ENCODE results near the gene PTDSS2.

PTDSS2 gene

DNA sequence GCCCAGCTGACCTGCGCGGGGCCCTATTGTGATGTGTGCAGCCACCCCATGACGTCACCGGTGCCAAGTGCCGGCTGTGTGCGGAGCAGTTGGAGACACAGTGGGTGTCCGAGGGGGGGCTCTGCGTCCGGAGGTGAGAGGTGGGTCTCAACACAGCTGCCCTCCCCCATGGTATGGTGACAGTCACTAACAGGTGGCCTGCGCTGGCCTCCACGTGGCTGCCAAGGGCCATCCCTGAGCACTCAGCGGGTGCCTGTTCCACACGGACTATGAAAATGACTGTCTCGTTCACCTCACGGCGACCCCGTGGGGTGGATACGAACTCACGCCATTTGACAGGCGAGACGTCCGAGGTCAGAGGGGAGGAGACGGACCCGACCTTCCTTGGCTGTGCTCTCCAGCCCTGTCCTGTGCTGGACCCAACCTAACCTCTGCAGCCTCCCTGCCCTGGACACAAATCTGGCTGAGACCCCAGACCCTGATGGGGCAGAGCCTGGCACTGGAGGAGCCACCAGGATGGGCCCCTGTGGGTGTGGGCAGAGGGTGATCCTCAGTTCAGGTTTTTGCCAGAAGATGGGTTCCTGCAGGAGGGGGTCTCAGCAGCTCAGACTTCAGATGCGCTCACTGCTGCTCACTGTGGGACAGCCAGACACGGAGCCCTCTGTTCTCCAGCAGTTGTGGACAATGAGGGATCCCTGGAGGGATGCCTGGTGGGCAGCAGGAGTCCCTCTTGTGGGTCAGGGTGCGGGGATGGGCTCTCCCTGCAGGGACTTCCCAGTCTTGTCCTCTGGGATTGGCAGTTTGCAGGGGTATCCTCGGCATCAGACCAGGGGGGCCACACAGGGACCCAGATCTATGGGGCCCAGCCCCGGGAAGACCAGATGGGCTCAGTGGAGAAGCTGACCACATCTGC, 79.0 kb downstream of the PTDSS2 start:
- TF ChIP-seq POLR2A (IDR thresholded peaks at IDR 0.05; ENCODE audit: extremely low read depth, insufficient read length) (no peak), MAX (IDR thresholded peaks at IDR 0.05; ENCODE audit: low read depth, low read length) (no peak), MYC (IDR thresholded peaks at IDR 0.05; ENCODE audit: low read depth, low read length) (no peak)
- TF ChIP-seq, protein P1, sequence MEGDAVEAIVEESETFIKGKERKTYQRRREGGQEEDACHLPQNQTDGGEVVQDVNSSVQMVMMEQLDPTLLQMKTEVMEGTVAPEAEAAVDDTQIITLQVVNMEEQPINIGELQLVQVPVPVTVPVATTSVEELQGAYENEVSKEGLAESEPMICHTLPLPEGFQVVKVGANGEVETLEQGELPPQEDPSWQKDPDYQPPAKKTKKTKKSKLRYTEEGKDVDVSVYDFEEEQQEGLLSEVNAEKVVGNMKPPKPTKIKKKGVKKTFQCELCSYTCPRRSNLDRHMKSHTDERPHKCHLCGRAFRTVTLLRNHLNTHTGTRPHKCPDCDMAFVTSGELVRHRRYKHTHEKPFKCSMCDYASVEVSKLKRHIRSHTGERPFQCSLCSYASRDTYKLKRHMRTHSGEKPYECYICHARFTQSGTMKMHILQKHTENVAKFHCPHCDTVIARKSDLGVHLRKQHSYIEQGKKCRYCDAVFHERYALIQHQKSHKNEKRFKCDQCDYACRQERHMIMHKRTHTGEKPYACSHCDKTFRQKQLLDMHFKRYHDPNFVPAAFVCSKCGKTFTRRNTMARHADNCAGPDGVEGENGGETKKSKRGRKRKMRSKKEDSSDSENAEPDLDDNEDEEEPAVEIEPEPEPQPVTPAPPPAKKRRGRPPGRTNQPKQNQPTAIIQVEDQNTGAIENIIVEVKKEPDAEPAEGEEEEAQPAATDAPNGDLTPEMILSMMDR (IDR thresholded peaks at IDR 0.05; ENCODE audit: low read depth, low read length), result no peak
- no peak for DNase-seq (ENCODE audit: low read depth)
- no peak overlapping the region for H3K4me3 ChIP-seq (ENCODE audit: low read depth, low read length)

- TF ChIP-seq, protein P1 (IDR thresholded peaks at IDR 0.05; ENCODE audit: low read depth, low read length), result no peak
- no peak for TF ChIP-seq MYC (IDR thresholded peaks at IDR 0.05; ENCODE audit: low read depth, low read length)
- TF ChIP-seq MAX (IDR thresholded peaks at IDR 0.05; ENCODE audit: low read depth, low read length), result no peak
- H3K4me3 ChIP-seq (ENCODE audit: low read depth, low read length), result no peak overlapping the region
- no peak for DNase-seq (ENCODE audit: low read depth)
These were observed 79.8 kb downstream of the PTDSS2 start for GRCh38 chr11:529728-530411.

GRCh38 chr11:530960-531831, 81.1 kb downstream of the PTDSS2 start:
- TF ChIP-seq, protein P1 (IDR thresholded peaks at IDR 0.05; ENCODE audit: low read depth, low read length), result no peak
- no peak for TF ChIP-seq MYC (IDR thresholded peaks at IDR 0.05; ENCODE audit: low read depth, low read length)

DNA sequence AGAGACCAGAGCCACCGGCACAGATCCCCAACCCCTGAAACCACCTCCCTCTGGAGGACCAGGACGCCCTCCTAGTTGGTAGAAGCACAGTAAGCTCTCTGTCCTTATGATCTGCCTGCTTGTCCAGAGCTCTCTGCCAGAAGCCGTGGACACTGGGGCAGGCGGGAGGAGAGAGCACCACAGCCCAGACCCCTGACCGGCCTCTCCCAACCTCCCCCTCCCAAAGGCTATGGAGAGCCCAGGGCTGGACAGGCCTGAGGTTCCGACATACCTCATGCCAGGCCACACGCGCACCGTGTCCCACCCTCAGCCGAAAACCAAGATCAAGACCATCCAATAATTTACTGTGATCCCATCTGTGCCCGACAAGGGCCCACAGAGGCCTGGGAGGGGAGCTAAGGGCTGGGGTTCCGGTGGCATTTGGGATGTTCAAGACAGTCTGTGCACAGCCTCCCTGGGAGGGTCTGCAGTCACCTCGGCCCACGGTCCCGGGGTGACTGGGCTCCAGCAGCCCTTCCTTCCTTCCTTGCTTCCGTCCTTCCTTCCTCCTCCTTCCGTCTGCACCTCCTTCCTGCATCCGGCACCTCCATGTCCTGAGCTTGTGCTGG, 81.9 kb downstream of the PTDSS2 start:
- no peak for DNase-seq (ENCODE audit: low read depth)
- H3K4me3 ChIP-seq (ENCODE audit: low read depth, low read length), result no peak overlapping the region
- no peak for TF ChIP-seq MYC (IDR thresholded peaks at IDR 0.05; ENCODE audit: low read depth, low read length)
- TF ChIP-seq POLR2A (IDR thresholded peaks at IDR 0.05; ENCODE audit: extremely low read depth, insufficient read length), result no peak
- TF ChIP-seq MAX (IDR thresholded peaks at IDR 0.05; ENCODE audit: low read depth, low read length), result no peak
- TF ChIP-seq, protein P1 (IDR thresholded peaks at IDR 0.05; ENCODE audit: low read depth, low read length), result no peak

More at GRCh38 chr11:530960-531831, 81.1 kb downstream of the PTDSS2 start:
- DNase-seq (ENCODE audit: low read depth), result no peak
- H3K4me3 ChIP-seq (ENCODE audit: low read depth, low read length), result no peak overlapping the region

- TF ChIP-seq, protein P1 (IDR thresholded peaks at IDR 0.05; ENCODE audit: low read depth, low read length), result no peak
- TF ChIP-seq MAX (IDR thresholded peaks at IDR 0.05; ENCODE audit: low read depth, low read length), result no peak
- TF ChIP-seq POLR2A (IDR thresholded peaks at IDR 0.05; ENCODE audit: extremely low read depth, insufficient read length), result no peak
- TF ChIP-seq MYC (IDR thresholded peaks at IDR 0.05; ENCODE audit: low read depth, low read length), result no peak
- no peak overlapping the region for H3K4me3 ChIP-seq (ENCODE audit: low read depth, low read length)
- no peak for DNase-seq (ENCODE audit: low read depth)
These were observed 82.5 kb downstream of the PTDSS2 start for GRCh38 chr11:532527-532985.

All from NB4 (cell line).